Muscle of back (tissue), 11 donors: ENCODE results near the gene RNLS. TPM values are rescaled to one million over a fixed set of nuclear protein-coding genes. Genes with fewer than 3 reads are reported as not detected.

Experiments used
- DNase-seq, 3 donors: peaks; one replicate each; pipeline versions ENCODE4 v3.0.0 to v3.0.0-alpha.2; 2013
- polyA plus RNA-seq, 10 donors: library from polyadenylated mRNA; unstranded; fragments of 120-200 nt; gene quantifications; one replicate each; pipeline ENCODE4 v1.2.1, GENCODE V29; 2013; ENCODE audit not compliant: insufficient read length in 10 of 10

RNLS gene
- polyA plus RNA-seq, 10 donors: 2.1 to 4.1 (median 3.2) TPM

DNA sequence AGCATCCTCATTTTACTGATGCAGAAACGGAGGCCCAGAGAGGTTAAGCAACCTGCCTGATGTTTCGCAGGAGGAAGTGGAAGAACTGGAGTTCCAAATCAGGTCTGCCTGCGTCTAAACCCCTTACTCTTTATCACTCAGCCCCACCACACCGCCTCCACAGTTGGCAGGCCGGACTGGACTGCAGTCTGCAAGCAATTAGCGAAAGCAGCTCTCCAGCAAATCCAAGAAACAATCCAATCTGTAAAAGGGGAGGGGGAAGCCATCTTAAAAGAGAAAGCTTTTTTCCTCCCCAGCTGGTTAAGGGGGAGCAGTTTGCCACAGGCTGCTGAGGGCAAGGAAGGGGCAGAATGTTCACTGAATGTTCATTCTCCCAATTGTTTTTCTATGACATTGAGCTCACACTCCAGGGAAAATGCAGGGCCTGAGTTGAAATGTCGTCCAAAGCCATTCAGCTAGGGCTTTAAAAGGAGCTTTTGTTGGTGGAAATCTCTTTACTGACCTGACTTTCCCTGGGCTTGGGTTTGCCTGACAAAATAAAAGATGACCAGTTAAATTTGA, 350.1 kb downstream of the RNLS start:
- no peak for DNase-seq

GRCh38 chr10:88232029-88232895, 350.9 kb downstream of the RNLS start:
- DNase-seq: peak in 2 of 3 donors; percentile 81 to 91

- DNase-seq: no peak
Observed at GRCh38 chr10:88230251-88230650, 352.9 kb downstream of the RNLS start.

GRCh38 chr10:88228130-88228529, 355.0 kb downstream of the RNLS start:
- DNase-seq: no peak

GRCh38 chr10:88227342-88228018, 355.6 kb downstream of the RNLS start:
- peak; percentile 68 to 87 (median 82) for DNase-seq

- no peak for DNase-seq
Observed at GRCh38 chr10:88226891-88227290, 356.2 kb downstream of the RNLS start.

DNA sequence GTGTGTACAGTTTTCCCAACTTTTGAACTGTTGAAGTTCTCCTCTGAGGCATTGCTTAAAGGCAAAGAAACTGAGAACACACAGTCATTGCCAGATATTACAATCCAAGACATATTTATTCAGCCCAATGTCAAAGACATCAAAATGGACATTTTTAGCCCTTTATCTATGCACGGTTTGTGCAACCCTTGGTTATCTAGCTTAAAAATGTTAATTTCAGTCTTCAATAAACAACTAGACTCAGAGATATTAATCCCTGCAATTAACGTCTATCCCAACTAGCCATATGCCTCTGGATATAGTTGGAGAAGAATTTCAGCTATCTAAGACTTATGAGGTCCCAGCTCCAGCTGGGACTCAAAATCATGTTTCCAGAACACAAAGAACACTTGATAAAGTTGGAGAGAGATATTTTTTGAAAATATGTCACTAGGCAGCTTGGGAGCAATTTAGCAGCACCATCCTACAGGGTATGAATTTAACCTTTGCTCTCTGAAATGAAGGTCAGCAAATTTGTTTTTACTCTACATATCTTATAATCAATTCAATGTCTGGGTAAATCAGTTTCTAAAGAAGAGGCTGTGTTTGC, 357.0 kb downstream of the RNLS start:
- DNase-seq: peak in 1 of 3 donors; percentile 72

Other genes starting within 250 kb of the RNLS start
- under 1 TPM in 1 of 10 donors, not detected in 9; 0.08 TPM for gene LIPJ, start 3.4 kb upstream of the RNLS start, polyA plus RNA-seq
- not detected for gene LIPF, start 81.1 kb upstream of the RNLS start, polyA plus RNA-seq
- gene LIPK, start 122.9 kb upstream of the RNLS start, polyA plus RNA-seq: under 1 TPM in 2 of 10 donors, not detected in 8; 0.51 to 0.53 TPM
- gene LIPN, start 176.7 kb upstream of the RNLS start, polyA plus RNA-seq: 1 to 10 TPM in 1 of 10 donors, under 1 TPM in 2, not detected in 7; 0.13 to 1.8 (median 0.38) TPM
- gene LIPM, start 219.4 kb upstream of the RNLS start, polyA plus RNA-seq: 1 to 10 TPM in 1 of 10 donors, not detected in 9; 1.8 TPM